Endodermal cell (in vitro differentiated cells): Measurements from ENCODE around the gene TTC13. TPM values are rescaled to one million over a fixed set of nuclear protein-coding genes. Genes with fewer than 3 reads are reported as not detected.

Experiments used
- DNase-seq: peaks from one replicate; pipeline ENCODE4 v3.0.0-alpha.2; 2017
- H3K27ac ChIP-seq: 2 replicates; pipeline ENCODE4 v1.5.1; 2013; ENCODE audit warnings: mild to moderate bottlenecking, low read depth, low read length, moderate library complexity
- H3K27me3 ChIP-seq: 2 replicates; pipeline ENCODE4 v1.6.1; 2013; ENCODE audit warnings: mild to moderate bottlenecking, low read length, moderate library complexity; ENCODE audit not compliant: insufficient read depth, control insufficient read depth, poor library complexity, severe bottlenecking
- H3K36me3 ChIP-seq: 2 replicates; pipeline ENCODE4 v1.7.0; 2013; ENCODE audit warnings: mild to moderate bottlenecking, low read length, moderate library complexity; ENCODE audit not compliant: control insufficient read depth, insufficient read depth
- H3K4me1 ChIP-seq: one replicate; pipeline ENCODE4 v1.7.0; 2013; ENCODE audit warnings: low read length; ENCODE audit not compliant: control insufficient read depth, insufficient read depth
- H3K4me3 ChIP-seq: 2 replicates; pipeline ENCODE4 v1.5.1; 2013; ENCODE audit warnings: mild to moderate bottlenecking, low read length, moderate library complexity
- H3K9ac ChIP-seq: 2 replicates; pipeline ENCODE4 v1.6.1; 2013; ENCODE audit warnings: mild to moderate bottlenecking, low read length, moderate library complexity; ENCODE audit not compliant: poor library complexity, severe bottlenecking; ENCODE audit errors: extremely low read depth
- H3K9me3 ChIP-seq: 2 replicates; pipeline ENCODE4 v1.6.1; 2013; ENCODE audit warnings: mild to moderate bottlenecking, low read length, moderate library complexity; ENCODE audit not compliant: control insufficient read depth
- H3K27ac Mint-ChIP-seq: 2 replicates; pipeline ENCODE4 v1.8.0; 2020; ENCODE audit warnings: mixed read lengths
- H3K27me3 Mint-ChIP-seq: 2 replicates; pipeline ENCODE4 v1.8.0; 2021; ENCODE audit warnings: mild to moderate bottlenecking, mixed read lengths; ENCODE audit not compliant: insufficient read depth
- H3K36me3 Mint-ChIP-seq: 2 replicates; pipeline ENCODE4 v1.8.0; 2020; ENCODE audit warnings: low read depth, mixed read lengths
- H3K4me1 Mint-ChIP-seq: 2 replicates; pipeline ENCODE4 v1.8.0; 2020; ENCODE audit warnings: mixed read lengths
- H3K4me3 Mint-ChIP-seq: 2 replicates; pipeline ENCODE4 v1.8.0; 2020; ENCODE audit warnings: mild to moderate bottlenecking, moderate library complexity, mixed read lengths
- H3K9me3 Mint-ChIP-seq: 2 replicates; pipeline ENCODE4 v1.8.0; 2020; ENCODE audit warnings: mild to moderate bottlenecking, mixed read lengths
- WGBS, 2 experiments: methylation state at CpG; one replicate each; pipeline versions ENCODE4 v1.1.5 to v1.1.7; 2013; ENCODE audit warnings: missing lambda C conversion rate in 2 of 2, mixed read lengths in 1 of 2; ENCODE audit not compliant: insufficient coverage in 1 of 2, insufficient read length in 1 of 2; 5-methylcytosine and 5-hydroxymethylcytosine counted together
- total RNA-seq, 2 donors: library from RNA; stranded (reverse); fragmentation: NEBNext Ultra II Directional in 1 of 2; extraction: Animal tissue kit (Norgen Biotek cat#: 25700) in 1 of 2; gene quantifications; 2 replicates in 1 of 2; 3 replicates in 1 of 2; pipeline ENCODE4 v1.2.1, GENCODE V29; 2021
- TF ChIP-seq, protein P1 (sequence below): fragments of 200-600 bp; sonication (generic); conservative IDR thresholded peaks from 2 replicates; pipeline ENCODE4 v1.5.0; 2021; ENCODE audit warnings: antibody characterized with exemption, mild to moderate bottlenecking

TTC13 gene
- total RNA-seq, 2 donors from 2014 or later: 12.4 to 14.5 TPM

DNA sequence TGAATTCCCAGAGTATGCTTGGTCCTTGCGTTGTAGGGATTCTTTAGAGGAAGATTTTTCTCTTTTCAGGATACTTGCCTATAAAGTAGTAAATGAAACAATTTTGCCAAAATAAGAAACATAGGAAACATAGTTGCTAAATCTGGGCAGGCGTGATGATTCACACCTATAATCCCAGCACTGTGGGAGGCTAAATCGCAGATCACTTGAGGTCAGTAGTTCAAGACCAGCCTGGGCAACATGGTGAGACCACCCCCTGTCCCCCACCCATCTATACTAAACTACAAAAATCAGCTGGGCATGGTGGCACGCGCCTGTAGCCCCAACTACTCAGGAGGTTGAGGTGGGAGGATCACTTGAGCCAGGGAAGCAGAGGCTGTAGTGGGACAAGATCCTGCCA, 5.2 kb upstream of the TTC13 start:
- TF ChIP-seq, protein P1, sequence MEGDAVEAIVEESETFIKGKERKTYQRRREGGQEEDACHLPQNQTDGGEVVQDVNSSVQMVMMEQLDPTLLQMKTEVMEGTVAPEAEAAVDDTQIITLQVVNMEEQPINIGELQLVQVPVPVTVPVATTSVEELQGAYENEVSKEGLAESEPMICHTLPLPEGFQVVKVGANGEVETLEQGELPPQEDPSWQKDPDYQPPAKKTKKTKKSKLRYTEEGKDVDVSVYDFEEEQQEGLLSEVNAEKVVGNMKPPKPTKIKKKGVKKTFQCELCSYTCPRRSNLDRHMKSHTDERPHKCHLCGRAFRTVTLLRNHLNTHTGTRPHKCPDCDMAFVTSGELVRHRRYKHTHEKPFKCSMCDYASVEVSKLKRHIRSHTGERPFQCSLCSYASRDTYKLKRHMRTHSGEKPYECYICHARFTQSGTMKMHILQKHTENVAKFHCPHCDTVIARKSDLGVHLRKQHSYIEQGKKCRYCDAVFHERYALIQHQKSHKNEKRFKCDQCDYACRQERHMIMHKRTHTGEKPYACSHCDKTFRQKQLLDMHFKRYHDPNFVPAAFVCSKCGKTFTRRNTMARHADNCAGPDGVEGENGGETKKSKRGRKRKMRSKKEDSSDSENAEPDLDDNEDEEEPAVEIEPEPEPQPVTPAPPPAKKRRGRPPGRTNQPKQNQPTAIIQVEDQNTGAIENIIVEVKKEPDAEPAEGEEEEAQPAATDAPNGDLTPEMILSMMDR: no peak
- Mint-ChIP-seq H3K4me1 (peaks cover 23% of the 10 kb centered on the region), H3K4me3 (no peak overlapping the region), H3K9me3 (no peaks in the 10 kb centered on the region), H3K27ac (no peak overlapping the region), H3K36me3 (peaks cover 5% of the 10 kb centered on the region), H3K27me3 (peaks cover 48% of the 10 kb centered on the region)
- H3K27ac ChIP-seq: no peak overlapping the region
- peaks cover 4% of the 10 kb centered on the region for H3K36me3 ChIP-seq
- H3K9me3 ChIP-seq: no peaks in the 10 kb centered on the region
- H3K9ac ChIP-seq: no peak overlapping the region
- H3K4me1 ChIP-seq: peaks cover 10% of the 10 kb centered on the region
- no peak overlapping the region for H3K4me3 ChIP-seq
- H3K27me3 ChIP-seq: no peaks in the 10 kb centered on the region
- WGBS, 2 experiments: 81 to 86% methylated on average over 2 to 5 of the region's 5 CpGs
- DNase-seq: no peak

GRCh38 chr1:230982696-230983095, 4.0 kb upstream of the TTC13 start:
- peaks cover 5% of the 10 kb centered on the region for H3K36me3 Mint-ChIP-seq
- Histone ChIP-seq H3K4me1 (peaks cover 12% of the 10 kb centered on the region), H3K4me3 (no peak overlapping the region), H3K36me3 (peaks cover 4% of the 10 kb centered on the region), H3K27ac (no peak overlapping the region), H3K9me3 (no peaks in the 10 kb centered on the region), H3K27me3 (no peaks in the 10 kb centered on the region), H3K9ac (no peak overlapping the region)
- H3K9me3 Mint-ChIP-seq: no peaks in the 10 kb centered on the region
- H3K4me3 Mint-ChIP-seq: no peak overlapping the region
- TF ChIP-seq, protein P1: no peak
- no peak for DNase-seq
- H3K27ac Mint-ChIP-seq: no peak overlapping the region
- peaks cover 25% of the 10 kb centered on the region for H3K4me1 Mint-ChIP-seq
- peaks cover 43% of the 10 kb centered on the region for H3K27me3 Mint-ChIP-seq
- WGBS, 2 experiments: 90 to 94% methylated on average over 4 of the region's 4 CpGs

DNA sequence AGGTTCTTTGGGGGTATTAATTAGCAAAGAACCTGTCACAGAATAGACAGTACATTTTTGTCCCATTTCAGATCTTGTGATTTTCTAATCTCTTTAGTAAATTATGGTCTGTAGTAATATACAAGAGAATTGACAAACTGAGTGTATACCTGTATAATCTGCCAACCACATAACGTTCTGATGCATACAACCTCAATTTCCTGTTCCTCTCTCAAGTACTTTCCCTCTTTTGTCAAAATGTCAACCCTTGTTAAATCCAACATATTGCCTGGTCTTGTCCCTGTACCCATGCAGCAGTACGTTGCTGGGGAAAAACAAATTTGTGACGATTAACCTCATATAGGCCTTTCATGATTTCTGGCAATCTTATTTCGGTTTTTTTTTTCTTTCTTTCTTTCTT, 1.3 kb upstream of the TTC13 start:
- Mint-ChIP-seq H3K27me3 (peaks cover 28% of the 10 kb centered on the region), H3K4me1 (peaks cover 22% of the 10 kb centered on the region), H3K4me3 (peak overlapping the region; percentile 96), H3K9me3 (no peaks in the 10 kb centered on the region), H3K27ac (no peak overlapping the region), H3K36me3 (no peaks in the 10 kb centered on the region)
- no peaks in the 10 kb centered on the region for H3K27me3 ChIP-seq
- H3K4me3 ChIP-seq: peak overlapping the region; percentile 89
- H3K9me3 ChIP-seq: no peaks in the 10 kb centered on the region
- H3K27ac ChIP-seq: no peak overlapping the region
- H3K9ac ChIP-seq: no peak overlapping the region
- WGBS, 2 experiments: 88 to 92% methylated on average over 4 of the region's 4 CpGs
- peaks cover 13% of the 10 kb centered on the region for H3K4me1 ChIP-seq
- no peak for DNase-seq
- TF ChIP-seq, protein P1: no peak
- H3K36me3 ChIP-seq: peaks cover 13% of the 10 kb centered on the region
